ENCODE data around the gene OSR1. TPM values are rescaled to one million over a fixed set of nuclear protein-coding genes. Genes with fewer than 3 reads are reported as not detected.

The OSR1 gene
- polyA plus RNA-seq, 3 donors: not detected

- Histone ChIP-seq H3K27ac (ENCODE audit: low read depth in 1 of 2, low read length in 2 of 2) (no peak overlapping the region), H3K9ac (ENCODE audit: insufficient read depth, low read length, poor library complexity, severe bottlenecking) (no peak overlapping the region), H2AFZ (ENCODE audit: insufficient read depth, low read depth, low read length, poor library complexity, severe bottlenecking) (no peak overlapping the region), H3K4me1 (ENCODE audit: control insufficient read depth in 1 of 2, insufficient read depth in 2 of 2, low read length in 2 of 2) (no peaks in the 10 kb centered on the region), H3K4me2 (replicated peaks; ENCODE audit: extremely low read depth, low read length, poor library complexity, severe bottlenecking) (no peak overlapping the region), H3K36me3 (replicated peaks in 1 of 2; ENCODE audit: control insufficient read depth in 1 of 2, insufficient read depth in 2 of 2, low read length in 2 of 2) (no peaks in the 10 kb centered on the region), H3K4me3 (replicated peaks in 1 of 3; ENCODE audit: low read depth in 2 of 3, low read length in 3 of 3) (no peak overlapping the region), H3K79me2 (ENCODE audit: insufficient read depth, low read length) (no peaks in the 10 kb centered on the region), H3K27me3 (ENCODE audit: control insufficient read depth in 2 of 2, insufficient read depth in 2 of 2, low read length in 2 of 2) (peaks cover 2% of the 10 kb centered on the region in 2 donors), H3K9me3 (replicated peaks in 1 of 2; ENCODE audit: control insufficient read depth in 1 of 2, insufficient read depth in 1 of 2, low read length in 2 of 2) (no peaks in the 10 kb centered on the region), H4K20me1 (ENCODE audit: insufficient read depth, low read length) (no peaks in the 10 kb centered on the region)
- Mint-ChIP-seq H3K4me3 (no peak overlapping the region), H3K27ac (no peak overlapping the region), H3K27me3 (ENCODE audit: low read depth in 3 of 3) (peaks cover 2 to 4% (median 3%) of the 10 kb centered on the region in 3 donors), H3K4me1 (no peaks in the 10 kb centered on the region), H3K36me3 (no peaks in the 10 kb centered on the region), H3K9me3 (peaks cover 0 to 14% (median 3%) of the 10 kb centered on the region in 7 donors)
- intact Hi-C loops (cut with micrococcal nuclease): no loop called here
- no peak for DNase-seq
- TF ChIP-seq CTCF (IDR thresholded peaks at IDR 0.05): no peak
These were observed 22.1 kb upstream of the OSR1 start for GRCh38 chr2:19380532-19380931.

- no peak overlapping the region for H2AFZ ChIP-seq (ENCODE audit: insufficient read depth, low read depth, low read length, poor library complexity, severe bottlenecking)
- no peaks in the 10 kb centered on the region for H3K4me1 Mint-ChIP-seq
- H3K4me1 ChIP-seq (ENCODE audit: control insufficient read depth in 1 of 2, insufficient read depth in 2 of 2, low read length in 2 of 2): no peaks in the 10 kb centered on the region
- H3K27me3 Mint-ChIP-seq (ENCODE audit: low read depth in 3 of 3): peaks cover 3 to 4% (median 4%) of the 10 kb centered on the region in 3 donors
- no peak overlapping the region for H3K4me3 Mint-ChIP-seq
- H3K4me2 ChIP-seq (replicated peaks; ENCODE audit: extremely low read depth, low read length, poor library complexity, severe bottlenecking): no peak overlapping the region
- no peaks in the 10 kb centered on the region for H3K36me3 Mint-ChIP-seq
- no peak overlapping the region for H3K9ac ChIP-seq (ENCODE audit: insufficient read depth, low read length, poor library complexity, severe bottlenecking)
- no peak for DNase-seq
- peaks cover 2 to 5% of the 10 kb centered on the region in 2 donors for H3K27me3 ChIP-seq (ENCODE audit: control insufficient read depth in 2 of 2, insufficient read depth in 2 of 2, low read length in 2 of 2)
- H4K20me1 ChIP-seq (ENCODE audit: insufficient read depth, low read length): no peaks in the 10 kb centered on the region
- H3K36me3 ChIP-seq (replicated peaks in 1 of 2; ENCODE audit: control insufficient read depth in 1 of 2, insufficient read depth in 2 of 2, low read length in 2 of 2): no peaks in the 10 kb centered on the region
- H3K79me2 ChIP-seq (ENCODE audit: insufficient read depth, low read length): no peaks in the 10 kb centered on the region
- no peak overlapping the region for H3K27ac ChIP-seq (ENCODE audit: low read depth in 1 of 2, low read length in 2 of 2)
- no peak for TF ChIP-seq CTCF (IDR thresholded peaks at IDR 0.05)
- intact Hi-C loops (cut with micrococcal nuclease): no loop called here
- peaks cover 0 to 14% (median 0%) of the 10 kb centered on the region in 7 donors for H3K9me3 Mint-ChIP-seq
- H3K4me3 ChIP-seq (replicated peaks in 1 of 3; ENCODE audit: low read depth in 2 of 3, low read length in 3 of 3): no peak overlapping the region
- WGBS (ENCODE audit: insufficient coverage): 96% methylated on average over 2 of the region's 2 CpGs
- H3K27ac Mint-ChIP-seq: no peak overlapping the region
- no peaks in the 10 kb centered on the region for H3K9me3 ChIP-seq (replicated peaks in 1 of 2; ENCODE audit: control insufficient read depth in 1 of 2, insufficient read depth in 1 of 2, low read length in 2 of 2)
These were observed 20.5 kb upstream of the OSR1 start for GRCh38 chr2:19378939-19379338.
